ENCODE data around the gene ABCG5.

Gene ABCG5

GRCh38 chr2:43790147-43790546 lies 48.5 kb downstream of the ABCG5 start:
- Histone ChIP-seq H4K91ac (ENCODE audit: low read depth, low read length) (no peak overlapping the region), H3K4me1 (ENCODE audit: control insufficient read depth in 1 of 2, insufficient read depth in 2 of 2, low read length in 2 of 2) (no peaks in the 10 kb centered on the region), H3K18ac (ENCODE audit: low read length) (no peak overlapping the region), H3K9ac (ENCODE audit: low read length) (no peak overlapping the region), H3K27ac (ENCODE audit: low read depth, low read length) (no peak overlapping the region), H3K4ac (ENCODE audit: low read depth, low read length) (no peak overlapping the region), H3K79me1 (ENCODE audit: low read length) (no peaks in the 10 kb centered on the region), H3K23ac (ENCODE audit: low read length) (no peak overlapping the region), H2BK5ac (ENCODE audit: low read depth, low read length, poor library complexity) (no peak overlapping the region), H3K4me3 (ENCODE audit: low read depth, low read length) (no peak overlapping the region), H2BK12ac (ENCODE audit: low read length) (no peak overlapping the region), H2AK5ac (ENCODE audit: low read length) (no peak overlapping the region), H4K8ac (ENCODE audit: low read depth, low read length) (no peak overlapping the region), H4K12ac (ENCODE audit: low read depth, low read length) (no peak overlapping the region), H3K36me3 (ENCODE audit: control insufficient read depth in 1 of 2, insufficient read depth in 2 of 2, low read length in 2 of 2) (no peaks in the 10 kb centered on the region), H3K27me3 (ENCODE audit: insufficient read depth, low read length) (no peaks in the 10 kb centered on the region), H3K14ac (ENCODE audit: low read length) (no peak overlapping the region), H2BK120ac (ENCODE audit: insufficient read depth, low read length, poor library complexity) (no peak overlapping the region), H2AFZ (ENCODE audit: insufficient read depth, low read length, poor library complexity) (no peak overlapping the region), H3K4me2 (ENCODE audit: low read length) (no peak overlapping the region), H3K79me2 (ENCODE audit: control insufficient read depth, insufficient read depth, low read length, poor library complexity) (no peaks in the 10 kb centered on the region), H3K9me3 (ENCODE audit: insufficient read depth, low read depth, low read length) (peaks cover 2% of the 10 kb centered on the region)
- no peak for DNase-seq
- no CpG with 5 or more reads among the region's 5 CpGs for WGBS (ENCODE audit: extremely low coverage, insufficient coverage, insufficient read length)

- Histone ChIP-seq H2AK5ac (ENCODE audit: low read length) (no peak overlapping the region), H3K27ac (ENCODE audit: low read depth, low read length) (no peak overlapping the region), H3K4ac (ENCODE audit: low read depth, low read length) (no peak overlapping the region), H3K14ac (ENCODE audit: low read length) (no peak overlapping the region), H3K79me1 (ENCODE audit: low read length) (no peaks in the 10 kb centered on the region), H4K91ac (ENCODE audit: low read depth, low read length) (no peak overlapping the region), H3K9me3 (ENCODE audit: insufficient read depth, low read depth, low read length) (peaks cover 2% of the 10 kb centered on the region), H3K27me3 (ENCODE audit: insufficient read depth, low read length) (no peaks in the 10 kb centered on the region), H3K18ac (ENCODE audit: low read length) (no peak overlapping the region), H4K12ac (ENCODE audit: low read depth, low read length) (no peak overlapping the region), H4K8ac (ENCODE audit: low read depth, low read length) (no peak overlapping the region), H2BK5ac (ENCODE audit: low read depth, low read length, poor library complexity) (no peak overlapping the region), H2AFZ (ENCODE audit: insufficient read depth, low read length, poor library complexity) (no peak overlapping the region), H3K79me2 (ENCODE audit: control insufficient read depth, insufficient read depth, low read length, poor library complexity) (no peaks in the 10 kb centered on the region), H3K4me3 (ENCODE audit: low read depth, low read length) (no peak overlapping the region), H2BK12ac (ENCODE audit: low read length) (no peak overlapping the region), H3K4me1 (ENCODE audit: control insufficient read depth in 1 of 2, insufficient read depth in 2 of 2, low read length in 2 of 2) (no peaks in the 10 kb centered on the region), H3K9ac (ENCODE audit: low read length) (no peak overlapping the region), H3K36me3 (ENCODE audit: control insufficient read depth in 1 of 2, insufficient read depth in 2 of 2, low read length in 2 of 2) (no peaks in the 10 kb centered on the region), H2BK120ac (ENCODE audit: insufficient read depth, low read length, poor library complexity) (no peak overlapping the region), H3K23ac (ENCODE audit: low read length) (no peak overlapping the region), H3K4me2 (ENCODE audit: low read length) (no peak overlapping the region)
- WGBS (ENCODE audit: extremely low coverage, insufficient coverage, insufficient read length) = no CpG with 5 or more reads among the region's 1 CpG
- DNase-seq = no peak
These were observed 50.0 kb downstream of the ABCG5 start for GRCh38 chr2:43788646-43789045.

- Histone ChIP-seq H4K91ac (ENCODE audit: low read depth, low read length) (no peak overlapping the region), H2BK5ac (ENCODE audit: low read depth, low read length, poor library complexity) (no peak overlapping the region), H3K79me1 (ENCODE audit: low read length) (no peaks in the 10 kb centered on the region), H3K36me3 (ENCODE audit: control insufficient read depth in 1 of 2, insufficient read depth in 2 of 2, low read length in 2 of 2) (no peaks in the 10 kb centered on the region), H3K27me3 (ENCODE audit: insufficient read depth, low read length) (no peaks in the 10 kb centered on the region), H2AFZ (ENCODE audit: insufficient read depth, low read length, poor library complexity) (no peak overlapping the region), H3K4me1 (ENCODE audit: control insufficient read depth in 1 of 2, insufficient read depth in 2 of 2, low read length in 2 of 2) (no peaks in the 10 kb centered on the region), H2BK12ac (ENCODE audit: low read length) (no peak overlapping the region), H2BK120ac (ENCODE audit: insufficient read depth, low read length, poor library complexity) (no peak overlapping the region), H3K18ac (ENCODE audit: low read length) (no peak overlapping the region), H3K79me2 (ENCODE audit: control insufficient read depth, insufficient read depth, low read length, poor library complexity) (no peaks in the 10 kb centered on the region), H3K4me3 (ENCODE audit: low read depth, low read length) (no peak overlapping the region), H2AK5ac (ENCODE audit: low read length) (no peak overlapping the region), H3K14ac (ENCODE audit: low read length) (no peak overlapping the region), H4K8ac (ENCODE audit: low read depth, low read length) (no peak overlapping the region), H3K23ac (ENCODE audit: low read length) (no peak overlapping the region), H3K4me2 (ENCODE audit: low read length) (no peak overlapping the region), H3K9ac (ENCODE audit: low read length) (no peak overlapping the region), H3K9me3 (ENCODE audit: insufficient read depth, low read depth, low read length) (peaks cover 2% of the 10 kb centered on the region), H3K4ac (ENCODE audit: low read depth, low read length) (no peak overlapping the region), H3K27ac (ENCODE audit: low read depth, low read length) (no peak overlapping the region), H4K12ac (ENCODE audit: low read depth, low read length) (no peak overlapping the region)
- no peak for DNase-seq
These were observed 50.7 kb downstream of the ABCG5 start for GRCh38 chr2:43787895-43788294.

DNA sequence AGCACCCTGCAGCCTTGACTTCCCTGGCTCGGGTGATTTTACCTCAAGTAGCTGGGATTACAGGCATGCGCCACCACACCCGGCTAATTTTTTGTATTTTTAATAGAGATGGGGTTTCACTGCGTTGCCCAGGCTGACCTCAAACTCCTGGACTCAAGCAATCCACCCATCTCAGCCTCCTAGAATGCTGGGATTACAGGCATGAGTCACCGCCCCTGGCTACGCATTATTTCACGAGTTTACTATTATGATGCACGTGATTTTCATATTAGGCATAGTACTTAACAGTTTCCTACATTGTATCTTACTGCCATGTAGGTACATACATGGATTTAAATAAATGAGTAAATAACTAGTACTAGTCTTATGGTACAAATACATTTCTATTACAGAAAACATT lies 60.4 kb downstream of the ABCG5 start:
- Histone ChIP-seq H4K91ac (ENCODE audit: low read depth, low read length) (no peak overlapping the region), H3K27ac (ENCODE audit: low read depth, low read length) (no peak overlapping the region), H3K4me2 (ENCODE audit: low read length) (no peak overlapping the region), H3K4me3 (ENCODE audit: low read depth, low read length) (no peak overlapping the region), H3K18ac (ENCODE audit: low read length) (no peak overlapping the region), H2BK12ac (ENCODE audit: low read length) (no peak overlapping the region), H3K79me2 (ENCODE audit: control insufficient read depth, insufficient read depth, low read length, poor library complexity) (no peaks in the 10 kb centered on the region), H4K8ac (ENCODE audit: low read depth, low read length) (no peak overlapping the region), H3K4ac (ENCODE audit: low read depth, low read length) (no peak overlapping the region), H2BK5ac (ENCODE audit: low read depth, low read length, poor library complexity) (no peak overlapping the region), H3K27me3 (ENCODE audit: insufficient read depth, low read length) (no peaks in the 10 kb centered on the region), H3K9me3 (ENCODE audit: insufficient read depth, low read depth, low read length) (no peaks in the 10 kb centered on the region), H2AK5ac (ENCODE audit: low read length) (no peak overlapping the region), H2BK120ac (ENCODE audit: insufficient read depth, low read length, poor library complexity) (no peak overlapping the region), H3K4me1 (ENCODE audit: control insufficient read depth in 1 of 2, insufficient read depth in 2 of 2, low read length in 2 of 2) (peaks cover 0 to 2% of the 10 kb centered on the region in 2 experiments), H3K36me3 (ENCODE audit: control insufficient read depth in 1 of 2, insufficient read depth in 2 of 2, low read length in 2 of 2) (peaks cover 1 to 3% of the 10 kb centered on the region in 2 experiments), H3K9ac (ENCODE audit: low read length) (no peak overlapping the region), H3K79me1 (ENCODE audit: low read length) (peaks cover 2% of the 10 kb centered on the region), H3K23ac (ENCODE audit: low read length) (no peak overlapping the region), H3K14ac (ENCODE audit: low read length) (no peak overlapping the region), H4K12ac (ENCODE audit: low read depth, low read length) (no peak overlapping the region), H2AFZ (ENCODE audit: insufficient read depth, low read length, poor library complexity) (no peak overlapping the region)
- DNase-seq = peak; percentile 2 to 37
- no CpG with 5 or more reads among the region's 8 CpGs for WGBS (ENCODE audit: extremely low coverage, insufficient coverage, insufficient read length)
